Measurements from ENCODE around the gene SLC35D1. TPM values are rescaled to one million over a fixed set of nuclear protein-coding genes. Genes with fewer than 3 reads are reported as not detected.

Gene SLC35D1
- total RNA-seq, 1 experiment from 2014 or later = 7.7 TPM

DNA sequence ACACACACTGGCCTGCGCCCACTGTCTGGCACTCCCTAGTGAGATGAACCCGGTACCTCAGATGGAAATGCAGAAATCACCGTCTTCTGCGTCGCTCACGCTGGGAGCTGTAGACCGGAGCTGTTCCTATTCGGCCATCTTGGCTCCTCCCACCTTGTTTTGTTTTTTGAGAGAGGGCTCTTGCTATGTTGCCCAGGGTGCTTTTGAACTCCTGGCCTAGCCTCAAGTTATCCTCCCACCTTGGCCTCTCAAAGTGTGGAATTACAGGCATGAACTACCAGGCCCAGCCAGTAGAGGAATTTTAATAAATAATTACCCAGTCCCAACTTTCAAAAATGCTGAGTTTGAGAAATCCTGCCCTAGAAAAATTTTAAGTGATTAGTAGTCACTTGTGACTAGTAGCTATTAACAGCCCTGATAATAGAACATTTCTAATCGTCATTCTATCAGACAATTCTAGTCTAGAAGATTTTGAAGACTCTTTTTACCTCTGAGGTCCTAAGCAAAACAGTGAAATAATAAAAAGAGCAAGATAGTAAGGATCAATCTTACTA, 30.9 kb upstream of the SLC35D1 start:
- no peaks in the 10 kb centered on the region for H3K4me1 ChIP-seq
- Mint-ChIP-seq H3K4me1 (ENCODE audit: low read depth, unreplicated experiment) (no peaks in the 10 kb centered on the region), H3K27me3 (ENCODE audit: insufficient read depth, unreplicated experiment) (no peaks in the 10 kb centered on the region), H3K36me3 (ENCODE audit: insufficient read depth, unreplicated experiment) (no peaks in the 10 kb centered on the region), H3K27ac (ENCODE audit: unreplicated experiment) (no peak overlapping the region), H3K9me3 (ENCODE audit: unreplicated experiment) (no peaks in the 10 kb centered on the region), H3K4me3 (ENCODE audit: unreplicated experiment) (peak overlapping the region; percentile 59)
- no peaks in the 10 kb centered on the region for H3K9me3 ChIP-seq
- no peaks in the 10 kb centered on the region for H3K36me3 ChIP-seq (ENCODE audit: control insufficient read depth, insufficient read depth, low read length)
- H3K4me3 ChIP-seq (ENCODE audit: low read depth, low read length) = peak overlapping the region; percentile 18
- ChIA-PET POLR2A (no interaction called here), CTCF (no interaction called here)
- no TSS peak for BruUV-seq (replicated peaks)
- intact Hi-C loops (cut with micrococcal nuclease; ENCODE audit: unreplicated experiment) = no loop called here
- TF ChIP-seq, protein P1, sequence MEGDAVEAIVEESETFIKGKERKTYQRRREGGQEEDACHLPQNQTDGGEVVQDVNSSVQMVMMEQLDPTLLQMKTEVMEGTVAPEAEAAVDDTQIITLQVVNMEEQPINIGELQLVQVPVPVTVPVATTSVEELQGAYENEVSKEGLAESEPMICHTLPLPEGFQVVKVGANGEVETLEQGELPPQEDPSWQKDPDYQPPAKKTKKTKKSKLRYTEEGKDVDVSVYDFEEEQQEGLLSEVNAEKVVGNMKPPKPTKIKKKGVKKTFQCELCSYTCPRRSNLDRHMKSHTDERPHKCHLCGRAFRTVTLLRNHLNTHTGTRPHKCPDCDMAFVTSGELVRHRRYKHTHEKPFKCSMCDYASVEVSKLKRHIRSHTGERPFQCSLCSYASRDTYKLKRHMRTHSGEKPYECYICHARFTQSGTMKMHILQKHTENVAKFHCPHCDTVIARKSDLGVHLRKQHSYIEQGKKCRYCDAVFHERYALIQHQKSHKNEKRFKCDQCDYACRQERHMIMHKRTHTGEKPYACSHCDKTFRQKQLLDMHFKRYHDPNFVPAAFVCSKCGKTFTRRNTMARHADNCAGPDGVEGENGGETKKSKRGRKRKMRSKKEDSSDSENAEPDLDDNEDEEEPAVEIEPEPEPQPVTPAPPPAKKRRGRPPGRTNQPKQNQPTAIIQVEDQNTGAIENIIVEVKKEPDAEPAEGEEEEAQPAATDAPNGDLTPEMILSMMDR (IDR thresholded peaks at IDR 0.05; ENCODE audit: insufficient read depth in 1 of 2, low read depth in 1 of 2, low read length in 1 of 2, severe bottlenecking in 1 of 2, unreplicated experiment in 1 of 2) = no peak
- no peaks in the 10 kb centered on the region for H3K27me3 ChIP-seq (replicated peaks; ENCODE audit: control insufficient read depth, insufficient read depth, low read length)
- DNase-seq = peak in 1 of 2 experiments; percentile 13

DNA sequence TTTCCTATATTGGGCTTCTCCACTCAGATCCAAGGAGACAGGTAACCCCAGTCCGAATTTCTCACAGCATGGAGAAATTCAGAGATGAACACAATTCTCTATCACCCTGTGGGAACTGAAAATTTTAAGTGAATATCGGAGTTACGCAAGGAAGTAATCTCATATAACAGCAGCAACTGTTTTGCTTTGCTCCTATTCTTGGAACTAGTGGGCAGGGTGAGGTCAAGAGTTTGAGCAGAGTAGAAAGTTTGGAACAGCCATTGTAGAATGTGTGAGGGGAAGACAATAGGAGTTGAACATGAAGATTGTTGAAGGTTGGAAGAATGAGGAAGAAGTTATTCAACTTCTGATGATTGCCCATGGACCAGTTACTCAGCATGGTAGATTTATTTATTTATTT, 24.3 kb upstream of the SLC35D1 start:
- no peak for DNase-seq
- Histone ChIP-seq H3K4me3 (ENCODE audit: low read depth, low read length) (no peak overlapping the region), H3K4me1 (no peaks in the 10 kb centered on the region), H3K27me3 (replicated peaks; ENCODE audit: control insufficient read depth, insufficient read depth, low read length) (no peaks in the 10 kb centered on the region), H3K36me3 (ENCODE audit: control insufficient read depth, insufficient read depth, low read length) (no peaks in the 10 kb centered on the region), H3K9me3 (no peaks in the 10 kb centered on the region)
- no TSS peak for BruUV-seq (replicated peaks)
- Mint-ChIP-seq H3K27ac (ENCODE audit: unreplicated experiment) (no peak overlapping the region), H3K4me1 (ENCODE audit: low read depth, unreplicated experiment) (no peaks in the 10 kb centered on the region), H3K4me3 (ENCODE audit: unreplicated experiment) (no peak overlapping the region), H3K36me3 (ENCODE audit: insufficient read depth, unreplicated experiment) (no peaks in the 10 kb centered on the region), H3K9me3 (ENCODE audit: unreplicated experiment) (peaks cover 10% of the 10 kb centered on the region), H3K27me3 (ENCODE audit: insufficient read depth, unreplicated experiment) (no peaks in the 10 kb centered on the region)
- intact Hi-C loops (cut with micrococcal nuclease; ENCODE audit: unreplicated experiment) = no loop called here
- ChIA-PET POLR2A (no interaction called here), CTCF (no interaction called here)
- TF ChIP-seq, protein P1 (IDR thresholded peaks at IDR 0.05; ENCODE audit: insufficient read depth in 1 of 2, low read depth in 1 of 2, low read length in 1 of 2, severe bottlenecking in 1 of 2, unreplicated experiment in 1 of 2) = no peak

DNA sequence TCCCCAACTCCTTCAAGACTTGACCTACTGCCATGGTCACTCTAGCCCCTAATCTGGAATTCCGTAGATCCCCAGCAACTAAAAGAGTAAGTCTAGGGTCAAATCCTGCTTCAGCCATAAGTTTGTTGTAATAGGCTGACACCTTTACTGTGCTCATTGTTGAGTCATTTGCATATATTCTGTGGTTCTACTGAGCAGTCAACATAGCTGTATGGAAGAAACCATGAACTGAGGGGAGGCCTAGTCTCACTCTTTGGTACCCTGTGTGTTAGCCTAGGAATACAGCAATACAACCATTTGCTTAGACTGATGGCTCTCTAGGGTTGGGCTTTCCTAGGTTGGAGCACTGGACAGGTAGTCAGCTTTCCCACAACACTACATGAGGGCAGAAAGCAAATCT, 23.6 kb upstream of the SLC35D1 start:
- intact Hi-C loops (cut with micrococcal nuclease; ENCODE audit: unreplicated experiment) = no loop called here
- CTCF ChIA-PET = no interaction called here
- DNase-seq = no peak
- no peaks in the 10 kb centered on the region for H3K36me3 Mint-ChIP-seq (ENCODE audit: insufficient read depth, unreplicated experiment)
- no peak overlapping the region for H3K27ac Mint-ChIP-seq (ENCODE audit: unreplicated experiment)
- H3K9me3 ChIP-seq = no peaks in the 10 kb centered on the region
- no TSS peak for BruUV-seq (replicated peaks)
- no peaks in the 10 kb centered on the region for H3K27me3 Mint-ChIP-seq (ENCODE audit: insufficient read depth, unreplicated experiment)
- H3K4me3 Mint-ChIP-seq (ENCODE audit: unreplicated experiment) = no peak overlapping the region
- TF ChIP-seq, protein P1 (IDR thresholded peaks at IDR 0.05; ENCODE audit: insufficient read depth in 1 of 2, low read depth in 1 of 2, low read length in 1 of 2, severe bottlenecking in 1 of 2, unreplicated experiment in 1 of 2) = no peak
- H3K27me3 ChIP-seq (replicated peaks; ENCODE audit: control insufficient read depth, insufficient read depth, low read length) = no peaks in the 10 kb centered on the region
- H3K4me3 ChIP-seq (ENCODE audit: low read depth, low read length) = no peak overlapping the region
- peaks cover 15% of the 10 kb centered on the region for H3K9me3 Mint-ChIP-seq (ENCODE audit: unreplicated experiment)
- H3K4me1 Mint-ChIP-seq (ENCODE audit: low read depth, unreplicated experiment) = no peaks in the 10 kb centered on the region
- POLR2A ChIA-PET = no interaction called here
- no peaks in the 10 kb centered on the region for H3K4me1 ChIP-seq
- no peaks in the 10 kb centered on the region for H3K36me3 ChIP-seq (ENCODE audit: control insufficient read depth, insufficient read depth, low read length)

Data from Caco-2 (cell line).